Measurements from ENCODE around the gene OTULIN.

The OTULIN gene

GRCh38 chr5:14741131-14741530, 76.6 kb downstream of the OTULIN start:
- Histone ChIP-seq H3K4me2 (ENCODE audit: low read length) (no peak overlapping the region), H3K4me1 (ENCODE audit: low read length) (peaks cover 11% of the 10 kb centered on the region), H3K9ac (ENCODE audit: low read length) (no peak overlapping the region), H3K27ac (ENCODE audit: low read length) (no peak overlapping the region), H3K27me3 (ENCODE audit: low read depth, low read length) (no peaks in the 10 kb centered on the region), H4K20me1 (ENCODE audit: insufficient read depth, low read length) (no peaks in the 10 kb centered on the region), H3K79me2 (ENCODE audit: low read length) (no peaks in the 10 kb centered on the region), H3K36me3 (replicated peaks; ENCODE audit: low read depth, low read length) (no peaks in the 10 kb centered on the region), H3K9me3 (ENCODE audit: insufficient read depth, low read length) (no peaks in the 10 kb centered on the region), H2AFZ (ENCODE audit: low read depth, low read length) (no peak overlapping the region), H3K4me3 (ENCODE audit: low read length) (no peak overlapping the region)
- TF ChIP-seq EZH2phosphoT487 (IDR thresholded peaks at IDR 0.05; ENCODE audit: low read depth) = no peak
- TF ChIP-seq, protein P1, sequence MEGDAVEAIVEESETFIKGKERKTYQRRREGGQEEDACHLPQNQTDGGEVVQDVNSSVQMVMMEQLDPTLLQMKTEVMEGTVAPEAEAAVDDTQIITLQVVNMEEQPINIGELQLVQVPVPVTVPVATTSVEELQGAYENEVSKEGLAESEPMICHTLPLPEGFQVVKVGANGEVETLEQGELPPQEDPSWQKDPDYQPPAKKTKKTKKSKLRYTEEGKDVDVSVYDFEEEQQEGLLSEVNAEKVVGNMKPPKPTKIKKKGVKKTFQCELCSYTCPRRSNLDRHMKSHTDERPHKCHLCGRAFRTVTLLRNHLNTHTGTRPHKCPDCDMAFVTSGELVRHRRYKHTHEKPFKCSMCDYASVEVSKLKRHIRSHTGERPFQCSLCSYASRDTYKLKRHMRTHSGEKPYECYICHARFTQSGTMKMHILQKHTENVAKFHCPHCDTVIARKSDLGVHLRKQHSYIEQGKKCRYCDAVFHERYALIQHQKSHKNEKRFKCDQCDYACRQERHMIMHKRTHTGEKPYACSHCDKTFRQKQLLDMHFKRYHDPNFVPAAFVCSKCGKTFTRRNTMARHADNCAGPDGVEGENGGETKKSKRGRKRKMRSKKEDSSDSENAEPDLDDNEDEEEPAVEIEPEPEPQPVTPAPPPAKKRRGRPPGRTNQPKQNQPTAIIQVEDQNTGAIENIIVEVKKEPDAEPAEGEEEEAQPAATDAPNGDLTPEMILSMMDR (IDR thresholded peaks at IDR 0.05; ENCODE audit: low read depth, low read length) = no peak

DNA sequence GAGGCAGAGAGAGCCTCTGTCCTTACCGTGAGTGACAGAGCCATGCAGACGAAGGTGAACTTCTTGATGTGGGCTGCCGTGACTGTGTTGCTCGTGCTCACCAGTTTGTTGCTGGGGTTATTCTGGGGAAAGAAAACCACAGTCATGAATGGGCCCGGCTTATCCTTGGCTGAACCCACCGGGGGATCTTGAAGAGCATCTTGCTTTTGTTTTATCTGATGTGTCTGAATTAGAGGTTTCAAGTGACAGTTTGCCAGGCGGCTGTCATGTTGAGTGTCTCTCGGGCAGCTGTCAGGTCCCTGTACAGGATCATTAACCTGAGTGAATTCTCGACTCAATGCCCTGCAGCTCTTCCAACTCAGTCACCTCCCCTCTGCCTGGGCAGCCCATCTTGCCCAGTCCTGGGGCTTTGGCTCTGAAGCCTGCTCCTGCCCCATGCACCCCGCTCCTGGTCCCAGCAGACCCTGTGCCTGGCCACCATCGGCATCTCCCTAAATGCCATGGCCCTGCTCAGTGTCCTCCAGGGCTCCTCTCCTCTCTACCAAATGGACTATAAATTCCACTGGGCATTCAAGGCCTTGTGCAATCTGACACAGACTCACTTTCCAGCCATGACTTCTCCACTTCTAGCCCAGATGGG, 77.4 kb downstream of the OTULIN start:
- H3K27ac ChIP-seq (ENCODE audit: low read length) = no peak overlapping the region
- H3K36me3 ChIP-seq (replicated peaks; ENCODE audit: low read depth, low read length) = no peaks in the 10 kb centered on the region
- H2AFZ ChIP-seq (ENCODE audit: low read depth, low read length) = no peak overlapping the region
- H3K79me2 ChIP-seq (ENCODE audit: low read length) = no peaks in the 10 kb centered on the region
- H3K4me2 ChIP-seq (ENCODE audit: low read length) = no peak overlapping the region
- H3K27me3 ChIP-seq (ENCODE audit: low read depth, low read length) = no peaks in the 10 kb centered on the region
- peaks cover 11% of the 10 kb centered on the region for H3K4me1 ChIP-seq (ENCODE audit: low read length)
- H3K4me3 ChIP-seq (ENCODE audit: low read length) = no peak overlapping the region
- H4K20me1 ChIP-seq (ENCODE audit: insufficient read depth, low read length) = no peaks in the 10 kb centered on the region
- H3K9me3 ChIP-seq (ENCODE audit: insufficient read depth, low read length) = no peaks in the 10 kb centered on the region
- H3K9ac ChIP-seq (ENCODE audit: low read length) = no peak overlapping the region
- TF ChIP-seq EZH2phosphoT487 (IDR thresholded peaks at IDR 0.05; ENCODE audit: low read depth) = no peak
- TF ChIP-seq, protein P1 (IDR thresholded peaks at IDR 0.05; ENCODE audit: low read depth, low read length) = no peak

DNA sequence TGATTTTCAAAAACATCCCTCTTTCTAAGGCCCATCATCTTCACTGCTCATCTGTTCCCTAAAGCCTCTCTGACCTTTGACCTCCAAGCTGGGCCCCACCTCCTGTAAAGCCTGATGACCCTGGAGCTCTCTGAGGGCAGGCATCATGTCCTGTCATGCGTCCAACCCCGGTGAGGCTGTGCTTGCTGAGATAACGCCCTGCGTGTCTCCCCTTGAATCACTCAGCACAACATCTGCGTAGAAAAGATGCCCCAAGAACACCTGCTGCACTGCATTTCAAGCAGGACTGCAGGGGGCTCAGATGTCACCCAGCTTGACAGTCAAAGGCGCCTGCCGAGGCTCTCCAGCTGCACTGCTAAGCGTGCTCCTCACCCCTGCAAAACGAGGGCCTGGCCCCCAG, 78.0 kb downstream of the OTULIN start:
- no peak overlapping the region for H3K27ac ChIP-seq (ENCODE audit: low read length)
- no peak overlapping the region for H3K4me3 ChIP-seq (ENCODE audit: low read length)
- H3K4me2 ChIP-seq (ENCODE audit: low read length) = no peak overlapping the region
- no peak for TF ChIP-seq EZH2phosphoT487 (IDR thresholded peaks at IDR 0.05; ENCODE audit: low read depth)
- TF ChIP-seq, protein P1 (IDR thresholded peaks at IDR 0.05; ENCODE audit: low read depth, low read length) = no peak
- H3K9ac ChIP-seq (ENCODE audit: low read length) = no peak overlapping the region
- no peaks in the 10 kb centered on the region for H3K79me2 ChIP-seq (ENCODE audit: low read length)
- H3K9me3 ChIP-seq (ENCODE audit: insufficient read depth, low read length) = no peaks in the 10 kb centered on the region
- H2AFZ ChIP-seq (ENCODE audit: low read depth, low read length) = no peak overlapping the region
- H3K4me1 ChIP-seq (ENCODE audit: low read length) = peaks cover 11% of the 10 kb centered on the region
- no peaks in the 10 kb centered on the region for H4K20me1 ChIP-seq (ENCODE audit: insufficient read depth, low read length)
- H3K36me3 ChIP-seq (replicated peaks; ENCODE audit: low read depth, low read length) = no peaks in the 10 kb centered on the region
- H3K27me3 ChIP-seq (ENCODE audit: low read depth, low read length) = no peaks in the 10 kb centered on the region

DNA sequence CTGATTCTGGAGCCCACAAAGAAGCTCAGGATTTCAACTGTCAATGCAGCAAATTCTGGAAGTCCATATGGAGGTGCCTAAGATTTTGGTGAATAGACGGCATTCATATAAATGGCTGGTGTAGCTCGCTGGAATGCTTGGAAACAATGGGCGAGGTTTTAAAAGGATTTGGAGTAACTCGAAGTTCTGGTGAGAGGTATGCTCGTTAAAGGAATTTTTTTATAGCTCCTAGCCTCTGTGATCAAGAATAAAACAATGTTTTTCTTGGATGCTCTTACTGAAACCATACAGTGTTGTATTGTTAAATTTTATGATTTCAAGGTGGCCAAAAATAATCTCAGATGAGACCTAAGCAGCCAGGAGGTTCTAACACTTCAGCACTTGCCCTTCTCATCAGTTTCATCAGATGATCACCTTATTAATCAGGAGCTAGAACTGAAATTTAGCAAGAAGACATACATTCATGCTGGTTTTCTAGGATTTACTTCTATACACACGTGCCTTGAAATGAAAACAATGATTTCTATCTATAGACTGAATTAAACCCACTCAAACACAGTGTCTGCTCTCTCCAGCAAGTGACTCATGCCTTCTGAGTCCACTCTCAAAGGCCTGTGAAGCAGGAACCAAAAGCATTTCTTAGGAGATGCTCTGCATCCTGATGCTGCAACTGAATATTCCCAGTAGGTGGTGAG, 79.2 kb downstream of the OTULIN start:
- H2AFZ ChIP-seq (ENCODE audit: low read depth, low read length) = no peak overlapping the region
- H3K4me2 ChIP-seq (ENCODE audit: low read length) = peak overlapping the region; percentile 24; the same call in 1 of the 2 replicates
- no peaks in the 10 kb centered on the region for H3K36me3 ChIP-seq (replicated peaks; ENCODE audit: low read depth, low read length)
- H4K20me1 ChIP-seq (ENCODE audit: insufficient read depth, low read length) = no peaks in the 10 kb centered on the region
- no peaks in the 10 kb centered on the region for H3K79me2 ChIP-seq (ENCODE audit: low read length)
- peaks cover 11% of the 10 kb centered on the region for H3K4me1 ChIP-seq (ENCODE audit: low read length)
- no peak for TF ChIP-seq EZH2phosphoT487 (IDR thresholded peaks at IDR 0.05; ENCODE audit: low read depth)
- TF ChIP-seq, protein P1 (IDR thresholded peaks at IDR 0.05; ENCODE audit: low read depth, low read length) = no peak
- no peaks in the 10 kb centered on the region for H3K27me3 ChIP-seq (ENCODE audit: low read depth, low read length)
- no peak overlapping the region for H3K27ac ChIP-seq (ENCODE audit: low read length)
- H3K9me3 ChIP-seq (ENCODE audit: insufficient read depth, low read length) = no peaks in the 10 kb centered on the region
- H3K9ac ChIP-seq (ENCODE audit: low read length) = no peak overlapping the region
- no peak overlapping the region for H3K4me3 ChIP-seq (ENCODE audit: low read length)

All from OCI-LY3 (cell line).